MM.1S (cell line): ENCODE results near the gene CPT1C.

Experiments
- CTCF ChIP-seq: fragments of 300-600 bp; sonication (generic); IDR thresholded peaks from 2 replicates; pipeline ENCODE4 v1.5.1; 2016; ENCODE audit warnings: antibody characterized with exemption, low read length, mixed read lengths
- EZH2 ChIP-seq: fragments of 300-600 bp; sonication (generic); optimal IDR thresholded peaks from 2 replicates; pipeline ENCODE3; 2017; ENCODE audit warnings: low read depth, mild to moderate bottlenecking, antibody characterized with exemption, low read length, mixed read lengths

GRCh38 chr19:49665036-49665350 lies 25.9 kb upstream of the CPT1C start:
- TF ChIP-seq CTCF: no peak
- TF ChIP-seq EZH2: no peak
